OCI-LY1 (cell line): ENCODE data around the gene ZNF256.
"Not testable (repeated sequence)": the region's sequence is repeated elsewhere in the genome, so short reads cannot be mapped to it uniquely, and the experiment has no call there.

Experiments used
- H2AFZ ChIP-seq: fragments of 200-600 bp; sonication (generic), shearing (Covaris generic); 2 replicates; pipeline ENCODE4 v1.6.0; 2014; ENCODE audit warnings: antibody characterized with exemption, mild to moderate bottlenecking, low read length
- H3F3A ChIP-seq: fragments of 200-600 bp; sonication (generic), shearing (Covaris generic); 2 replicates; pipeline ENCODE4 v1.6.0; 2014; ENCODE audit warnings: mild to moderate bottlenecking, antibody characterized with exemption, low read length, moderate library complexity; ENCODE audit not compliant: insufficient read depth
- H3K27ac ChIP-seq: fragments of 200-600 bp; sonication (generic); 2 replicates; pipeline ENCODE4 v1.5.1; 2014; ENCODE audit warnings: low read length, mixed run types, mild to moderate bottlenecking, low read depth; ENCODE audit not compliant: poor library complexity, severe bottlenecking
- H3K27me3 ChIP-seq: fragments of 200-600 bp; sonication (generic); 2 replicates; pipeline ENCODE4 v1.6.0; 2014; ENCODE audit warnings: antibody characterized with exemption, mild to moderate bottlenecking, low read length, moderate library complexity; ENCODE audit not compliant: insufficient read depth
- H3K36me3 ChIP-seq: fragments of 200-600 bp; sonication (generic); 2 replicates; pipeline ENCODE4 v1.6.1; 2014; ENCODE audit warnings: mild to moderate bottlenecking, antibody characterized with exemption, low read length, moderate library complexity, mixed read lengths; ENCODE audit not compliant: insufficient read depth
- H3K4me1 ChIP-seq: fragments of 200-600 bp; sonication (generic); 2 replicates; pipeline ENCODE4 v1.5.1; 2014; ENCODE audit warnings: mild to moderate bottlenecking, low read length, moderate library complexity; ENCODE audit not compliant: insufficient read depth, severe bottlenecking
- H3K4me2 ChIP-seq: fragments of 200-600 bp; sonication (generic), shearing (Covaris generic); 2 replicates; pipeline ENCODE4 v1.6.1; 2014; ENCODE audit warnings: low read length
- H3K4me3 ChIP-seq: fragments of 200-600 bp; sonication (generic); 2 replicates; pipeline ENCODE4 v1.5.1; 2014; ENCODE audit warnings: low read length, low read depth, mild to moderate bottlenecking, mixed read lengths; ENCODE audit not compliant: poor library complexity, severe bottlenecking
- H3K79me2 ChIP-seq: fragments of 200-600 bp; shearing (Covaris generic); 2 replicates; pipeline ENCODE4 v1.6.1; 2016; ENCODE audit warnings: mixed run types, low read length, mixed read lengths; ENCODE audit not compliant: insufficient read depth
- H3K9ac ChIP-seq: fragments of 200-600 bp; sonication (generic), shearing (Covaris generic); 2 replicates; pipeline ENCODE4 v1.6.1; 2014; ENCODE audit warnings: mild to moderate bottlenecking, low read length, mixed read lengths
- H3K9me2 ChIP-seq: fragments of 200-600 bp; sonication (generic), shearing (Covaris generic); 2 replicates; pipeline ENCODE4 v1.6.1; 2014; ENCODE audit warnings: low read depth, mild to moderate bottlenecking, low read length, mixed read lengths
- H3K9me3 ChIP-seq: fragments of 200-600 bp; shearing (Covaris generic); 2 replicates; pipeline ENCODE4 v1.6.1; 2014; ENCODE audit warnings: low read length, mixed read lengths
- H4K20me1 ChIP-seq: fragments of 200-600 bp; sonication (generic), shearing (Covaris generic); 2 replicates; pipeline ENCODE4 v1.6.0; 2016; ENCODE audit warnings: mild to moderate bottlenecking, low read length; ENCODE audit not compliant: insufficient read depth
- EZH2 ChIP-seq: fragments of 200-600 bp; sonication (generic), shearing (Covaris generic); IDR thresholded peaks from 2 replicates; pipeline ENCODE4 v1.8.0; 2017; ENCODE audit warnings: borderline replicate concordance, mixed run types, mild to moderate bottlenecking, antibody characterized with exemption, low read length, moderate library complexity, mixed read lengths
- TF ChIP-seq, protein P1 (sequence below): fragments of 200-600 bp; sonication (generic), shearing (Covaris generic); IDR thresholded peaks from 2 replicates; pipeline ENCODE4 v1.5.1; 2017; ENCODE audit warnings: mild to moderate bottlenecking, antibody characterized with exemption, low read length, moderate library complexity, mixed read lengths

Gene ZNF256

DNA sequence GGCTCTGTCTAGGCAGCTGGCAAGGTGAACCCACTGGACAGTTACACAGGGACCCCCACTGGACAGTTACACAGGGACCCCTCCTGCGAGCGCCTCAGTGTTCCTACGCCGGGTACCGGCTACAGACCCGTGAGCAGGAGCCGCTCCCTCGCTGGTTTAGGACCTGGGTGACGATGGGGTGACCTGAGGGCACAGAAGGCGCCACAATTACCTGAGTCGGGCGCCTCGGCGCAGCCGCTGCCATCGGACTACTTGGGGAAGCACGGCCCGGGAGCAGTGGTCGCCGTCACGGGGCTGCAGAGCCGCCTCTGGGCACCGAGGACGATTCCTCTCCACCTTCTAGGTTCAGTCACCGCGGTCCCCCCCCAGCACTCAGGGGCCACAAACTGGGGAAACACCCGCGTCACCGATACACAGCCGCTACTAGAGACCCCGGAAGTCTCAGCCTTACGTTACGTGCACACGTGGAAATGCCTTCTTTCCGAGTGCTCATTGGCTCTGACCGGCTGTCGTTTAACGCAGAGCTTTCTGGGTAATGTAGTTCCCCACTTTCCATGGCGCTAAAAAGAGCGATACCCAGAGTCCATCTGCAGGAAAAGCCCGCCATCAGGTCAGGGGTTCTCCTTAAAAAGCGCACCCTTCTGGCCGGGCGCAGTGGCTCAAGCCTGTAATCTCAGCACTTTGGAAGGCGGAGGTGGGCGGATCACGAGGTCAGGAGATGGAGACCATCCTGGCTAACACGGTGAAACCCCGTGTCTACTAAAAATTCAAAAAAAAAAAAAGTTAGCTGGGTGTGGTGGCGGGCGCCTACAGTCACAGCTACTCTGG is 31.1 kb downstream of the ZNF256 start, which contains the start of gene ZNF417:
ZNF417 (minus strand) TSS at position 425 of the 828 bp plus-strand sequence; CDS start at position 244, 181 bp downstream.
- not testable (repeated sequence) for H3K27me3 ChIP-seq, H3K4me1 ChIP-seq, H3K27ac ChIP-seq, H4K20me1 ChIP-seq, H3F3A ChIP-seq, H3K79me2 ChIP-seq, H3K9me3 ChIP-seq, H3K9me2 ChIP-seq
- TF ChIP-seq, protein P1, sequence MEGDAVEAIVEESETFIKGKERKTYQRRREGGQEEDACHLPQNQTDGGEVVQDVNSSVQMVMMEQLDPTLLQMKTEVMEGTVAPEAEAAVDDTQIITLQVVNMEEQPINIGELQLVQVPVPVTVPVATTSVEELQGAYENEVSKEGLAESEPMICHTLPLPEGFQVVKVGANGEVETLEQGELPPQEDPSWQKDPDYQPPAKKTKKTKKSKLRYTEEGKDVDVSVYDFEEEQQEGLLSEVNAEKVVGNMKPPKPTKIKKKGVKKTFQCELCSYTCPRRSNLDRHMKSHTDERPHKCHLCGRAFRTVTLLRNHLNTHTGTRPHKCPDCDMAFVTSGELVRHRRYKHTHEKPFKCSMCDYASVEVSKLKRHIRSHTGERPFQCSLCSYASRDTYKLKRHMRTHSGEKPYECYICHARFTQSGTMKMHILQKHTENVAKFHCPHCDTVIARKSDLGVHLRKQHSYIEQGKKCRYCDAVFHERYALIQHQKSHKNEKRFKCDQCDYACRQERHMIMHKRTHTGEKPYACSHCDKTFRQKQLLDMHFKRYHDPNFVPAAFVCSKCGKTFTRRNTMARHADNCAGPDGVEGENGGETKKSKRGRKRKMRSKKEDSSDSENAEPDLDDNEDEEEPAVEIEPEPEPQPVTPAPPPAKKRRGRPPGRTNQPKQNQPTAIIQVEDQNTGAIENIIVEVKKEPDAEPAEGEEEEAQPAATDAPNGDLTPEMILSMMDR, result peak; percentile 52
- peak within 1 kb of the TSS; percentile 89 for H3K4me2 ChIP-seq
- peak within 1 kb of the TSS; percentile 97 for H3K9ac ChIP-seq
- H3K36me3 ChIP-seq, result peaks cover 35% of the 10 kb centered on the region
- H2AFZ ChIP-seq, result peak within 1 kb of the TSS; percentile 47; the same call in 1 of the 2 replicates
- H3K4me3 ChIP-seq, result peak within 1 kb of the TSS; percentile 99

DNA sequence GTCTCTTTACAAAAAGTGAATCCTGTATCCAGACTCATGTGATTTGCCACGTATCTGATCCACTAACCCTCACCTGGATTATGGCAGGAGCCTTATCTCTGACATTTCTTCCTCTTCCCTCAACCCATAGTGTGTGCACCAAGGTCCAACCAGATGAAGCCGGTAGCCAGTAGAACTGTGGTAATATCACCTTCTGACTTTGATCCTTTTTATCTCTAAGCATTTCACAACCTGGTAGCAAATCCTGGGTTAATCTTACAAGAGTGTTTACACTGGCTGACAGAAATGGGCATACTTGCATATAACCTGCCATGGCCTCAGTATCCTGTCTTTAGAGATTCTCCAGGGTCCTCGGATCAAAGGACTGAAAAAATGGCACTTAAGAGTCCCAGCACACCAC is 33.0 kb downstream of the ZNF256 start:
- Histone ChIP-seq H3K9me3 (0 out of 2 replicates have a peak, but pooled peaks cover 2% of the 10 kb centered on the region), H3K9ac (no peak overlapping the region), H3K4me1 (peaks cover 9% of the 10 kb centered on the region), H3K9me2 (no peaks in the 10 kb centered on the region), H3K4me2 (no peak overlapping the region), H3K36me3 (peaks cover 50% of the 10 kb centered on the region), H3K27me3 (no peaks in the 10 kb centered on the region), H3F3A (no peaks in the 10 kb centered on the region), H2AFZ (no peak overlapping the region), H3K4me3 (no peak overlapping the region), H3K79me2 (peaks cover 9% of the 10 kb centered on the region; the same call in 1 of the 2 replicates), H4K20me1 (no peaks in the 10 kb centered on the region), H3K27ac (no peak overlapping the region)
- no peak for TF ChIP-seq EZH2
- TF ChIP-seq, protein P1, result no peak

DNA sequence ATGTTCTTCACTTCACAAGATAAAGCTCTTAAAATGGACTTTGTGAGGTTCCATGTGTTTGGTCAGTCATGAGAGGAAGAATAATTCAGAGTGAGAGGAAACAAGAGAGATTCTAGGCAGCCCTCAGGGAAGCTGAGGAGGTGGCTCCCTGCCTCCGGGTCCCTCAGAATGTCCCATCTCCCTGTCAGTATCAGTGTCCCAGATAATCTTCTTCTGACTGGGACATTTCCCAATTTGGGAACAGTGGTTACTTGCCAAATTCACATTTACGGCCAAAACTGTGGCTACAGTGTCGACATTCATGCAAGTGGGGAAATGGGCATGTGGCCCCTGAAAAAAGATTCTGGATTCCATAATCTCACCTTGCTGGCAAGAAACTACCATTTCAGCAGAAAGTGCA is 40.1 kb downstream of the ZNF256 start:
- no peaks in the 10 kb centered on the region for H3F3A ChIP-seq
- H3K9ac ChIP-seq, result no peak overlapping the region
- H3K9me2 ChIP-seq, result no peaks in the 10 kb centered on the region
- H3K36me3 ChIP-seq, result peaks cover 53% of the 10 kb centered on the region
- H3K27me3 ChIP-seq, result no peaks in the 10 kb centered on the region
- H3K79me2 ChIP-seq, result no peaks in the 10 kb centered on the region
- H3K9me3 ChIP-seq, result 0 out of 2 replicates have a peak, but pooled peaks cover 6% of the 10 kb centered on the region
- no peak overlapping the region for H3K27ac ChIP-seq
- no peak for TF ChIP-seq EZH2
- TF ChIP-seq, protein P1, result no peak
- no peak overlapping the region for H3K4me3 ChIP-seq
- H2AFZ ChIP-seq, result no peak overlapping the region
- no peak overlapping the region for H3K4me2 ChIP-seq
- H4K20me1 ChIP-seq, result no peaks in the 10 kb centered on the region
- no peaks in the 10 kb centered on the region for H3K4me1 ChIP-seq
